ENCODE measurements around the gene SMAD3.

Gene SMAD3

DNA sequence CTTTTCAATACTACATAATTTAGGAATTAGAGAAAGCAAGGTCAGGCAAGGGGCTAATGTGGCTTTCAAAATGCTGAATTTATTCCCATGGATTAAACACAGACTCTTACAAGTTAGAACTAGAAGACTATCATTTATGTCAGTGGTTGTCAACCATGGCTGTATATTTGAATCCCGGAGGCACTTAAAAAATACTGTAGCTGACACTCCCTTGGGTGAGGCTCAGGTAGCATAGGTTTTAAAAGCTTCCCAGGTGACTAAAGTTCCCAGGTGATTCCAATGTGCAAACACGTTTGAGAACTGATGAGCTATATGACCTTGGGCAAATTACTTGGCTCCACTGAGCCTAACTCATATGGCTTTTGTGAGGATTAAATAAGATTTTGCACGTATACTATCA, 159.5 kb downstream of the SMAD3 start:
- peaks cover 1% of the 10 kb centered on the region for H3K36me3 ChIP-seq (ENCODE audit: control insufficient read depth, insufficient read depth, low read length)
- no peak overlapping the region for H3K4me3 ChIP-seq (replicated peaks; ENCODE audit: low read depth, low read length)
- no peaks in the 10 kb centered on the region for H3K27me3 ChIP-seq (replicated peaks; ENCODE audit: control insufficient read depth, insufficient read depth, low read length)
- TF ChIP-seq, protein P1, sequence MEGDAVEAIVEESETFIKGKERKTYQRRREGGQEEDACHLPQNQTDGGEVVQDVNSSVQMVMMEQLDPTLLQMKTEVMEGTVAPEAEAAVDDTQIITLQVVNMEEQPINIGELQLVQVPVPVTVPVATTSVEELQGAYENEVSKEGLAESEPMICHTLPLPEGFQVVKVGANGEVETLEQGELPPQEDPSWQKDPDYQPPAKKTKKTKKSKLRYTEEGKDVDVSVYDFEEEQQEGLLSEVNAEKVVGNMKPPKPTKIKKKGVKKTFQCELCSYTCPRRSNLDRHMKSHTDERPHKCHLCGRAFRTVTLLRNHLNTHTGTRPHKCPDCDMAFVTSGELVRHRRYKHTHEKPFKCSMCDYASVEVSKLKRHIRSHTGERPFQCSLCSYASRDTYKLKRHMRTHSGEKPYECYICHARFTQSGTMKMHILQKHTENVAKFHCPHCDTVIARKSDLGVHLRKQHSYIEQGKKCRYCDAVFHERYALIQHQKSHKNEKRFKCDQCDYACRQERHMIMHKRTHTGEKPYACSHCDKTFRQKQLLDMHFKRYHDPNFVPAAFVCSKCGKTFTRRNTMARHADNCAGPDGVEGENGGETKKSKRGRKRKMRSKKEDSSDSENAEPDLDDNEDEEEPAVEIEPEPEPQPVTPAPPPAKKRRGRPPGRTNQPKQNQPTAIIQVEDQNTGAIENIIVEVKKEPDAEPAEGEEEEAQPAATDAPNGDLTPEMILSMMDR (IDR thresholded peaks at IDR 0.05; ENCODE audit: insufficient read depth, low read length, poor library complexity, severe bottlenecking): no peak
- DNase-seq (ENCODE audit: extremely low read depth, insufficient read length): no peak

DNA sequence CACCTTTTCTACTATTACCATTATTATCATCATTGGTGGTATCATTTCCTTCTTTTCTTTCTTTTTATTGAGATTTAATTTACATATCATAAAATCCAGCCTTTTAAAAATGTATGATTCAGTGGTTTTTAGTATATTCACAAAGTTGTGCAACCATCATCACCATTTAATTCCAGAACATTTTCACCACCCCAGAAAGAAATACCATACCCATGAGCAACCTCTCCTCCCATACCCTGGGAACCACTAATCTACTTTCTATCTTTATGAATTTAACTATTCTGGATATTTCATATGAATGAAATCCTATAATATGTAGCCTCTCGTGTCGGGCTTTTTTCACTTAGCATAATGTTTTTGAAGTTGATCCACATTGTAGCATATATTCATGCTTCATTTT, 159.9 kb downstream of the SMAD3 start:
- H3K27me3 ChIP-seq (replicated peaks; ENCODE audit: control insufficient read depth, insufficient read depth, low read length): no peaks in the 10 kb centered on the region
- no peak overlapping the region for H3K4me3 ChIP-seq (replicated peaks; ENCODE audit: low read depth, low read length)
- DNase-seq (ENCODE audit: extremely low read depth, insufficient read length): no peak
- H3K36me3 ChIP-seq (ENCODE audit: control insufficient read depth, insufficient read depth, low read length): peaks cover under 1% of the 10 kb centered on the region
- TF ChIP-seq, protein P1 (IDR thresholded peaks at IDR 0.05; ENCODE audit: insufficient read depth, low read length, poor library complexity, severe bottlenecking): no peak

DNA sequence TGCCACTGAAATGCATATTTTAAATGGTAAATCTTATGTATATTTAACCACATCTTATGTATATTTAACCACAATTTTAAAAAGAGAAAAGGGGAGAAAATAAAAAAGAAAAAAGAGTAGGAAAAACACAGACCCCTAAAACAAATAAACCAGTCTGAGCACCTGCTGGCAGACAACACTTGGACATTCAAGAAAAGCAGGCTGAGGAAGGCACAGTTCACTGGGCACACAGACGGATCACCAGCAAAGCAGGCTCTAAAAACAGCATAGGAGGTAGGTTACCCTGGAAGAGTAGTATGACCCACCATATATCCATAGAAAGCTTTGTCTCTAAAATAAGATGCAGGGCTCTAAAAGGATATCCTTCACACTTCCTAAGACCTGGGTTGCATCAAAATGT, 162.0 kb downstream of the SMAD3 start:
- Histone ChIP-seq H3K4me3 (replicated peaks; ENCODE audit: low read depth, low read length) (no peak overlapping the region), H3K36me3 (ENCODE audit: control insufficient read depth, insufficient read depth, low read length) (peaks cover 4% of the 10 kb centered on the region), H3K27me3 (replicated peaks; ENCODE audit: control insufficient read depth, insufficient read depth, low read length) (no peaks in the 10 kb centered on the region)
- TF ChIP-seq, protein P1 (IDR thresholded peaks at IDR 0.05; ENCODE audit: insufficient read depth, low read length, poor library complexity, severe bottlenecking): no peak
- DNase-seq (ENCODE audit: extremely low read depth, insufficient read length): no peak

DNA sequence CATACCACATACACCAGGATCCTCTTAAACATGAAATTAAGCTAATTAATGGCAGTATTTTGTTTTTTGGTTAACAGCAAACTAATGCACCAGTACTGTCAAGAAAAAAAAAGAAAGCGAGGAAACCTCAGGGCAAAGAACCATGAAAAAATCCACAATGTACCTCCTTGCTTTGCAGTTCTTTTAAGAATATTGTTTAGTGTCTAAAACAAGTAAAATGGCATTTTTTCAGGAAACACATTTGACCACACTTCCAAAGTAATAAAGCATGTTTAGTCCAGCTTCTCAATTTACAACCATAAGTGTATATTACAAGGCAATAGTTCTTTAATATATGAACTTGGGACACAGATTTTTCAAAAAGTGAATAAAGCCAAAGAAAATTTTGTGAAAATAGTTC, 162.4 kb downstream of the SMAD3 start:
- peaks cover 4% of the 10 kb centered on the region for H3K36me3 ChIP-seq (ENCODE audit: control insufficient read depth, insufficient read depth, low read length)
- TF ChIP-seq, protein P1 (IDR thresholded peaks at IDR 0.05; ENCODE audit: insufficient read depth, low read length, poor library complexity, severe bottlenecking): no peak
- H3K4me3 ChIP-seq (replicated peaks; ENCODE audit: low read depth, low read length): no peak overlapping the region
- DNase-seq (ENCODE audit: extremely low read depth, insufficient read length): no peak
- H3K27me3 ChIP-seq (replicated peaks; ENCODE audit: control insufficient read depth, insufficient read depth, low read length): no peaks in the 10 kb centered on the region

DNA sequence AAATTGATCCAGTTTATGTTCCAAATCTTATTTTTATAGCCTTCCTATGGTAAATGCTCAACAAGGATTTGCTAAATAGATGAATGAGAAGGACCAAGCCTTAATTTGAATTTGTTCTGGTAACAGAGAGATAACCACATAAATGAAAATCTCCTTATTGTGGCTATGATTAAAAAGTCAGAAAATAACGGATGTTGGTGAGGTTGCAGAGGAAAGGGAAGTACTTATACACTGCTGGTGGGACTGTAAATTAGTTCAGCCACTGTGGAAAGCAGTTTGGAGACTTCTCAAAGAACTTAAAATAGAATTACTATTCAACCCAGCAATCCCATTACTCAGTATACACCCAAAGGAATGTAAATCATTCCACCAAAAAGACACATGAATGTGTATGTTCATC, 162.9 kb downstream of the SMAD3 start:
- Histone ChIP-seq H3K27me3 (replicated peaks; ENCODE audit: control insufficient read depth, insufficient read depth, low read length) (no peaks in the 10 kb centered on the region), H3K4me3 (replicated peaks; ENCODE audit: low read depth, low read length) (no peak overlapping the region), H3K36me3 (ENCODE audit: control insufficient read depth, insufficient read depth, low read length) (peaks cover 4% of the 10 kb centered on the region)
- DNase-seq (ENCODE audit: extremely low read depth, insufficient read length): no peak
- TF ChIP-seq, protein P1 (IDR thresholded peaks at IDR 0.05; ENCODE audit: insufficient read depth, low read length, poor library complexity, severe bottlenecking): no peak

DNA sequence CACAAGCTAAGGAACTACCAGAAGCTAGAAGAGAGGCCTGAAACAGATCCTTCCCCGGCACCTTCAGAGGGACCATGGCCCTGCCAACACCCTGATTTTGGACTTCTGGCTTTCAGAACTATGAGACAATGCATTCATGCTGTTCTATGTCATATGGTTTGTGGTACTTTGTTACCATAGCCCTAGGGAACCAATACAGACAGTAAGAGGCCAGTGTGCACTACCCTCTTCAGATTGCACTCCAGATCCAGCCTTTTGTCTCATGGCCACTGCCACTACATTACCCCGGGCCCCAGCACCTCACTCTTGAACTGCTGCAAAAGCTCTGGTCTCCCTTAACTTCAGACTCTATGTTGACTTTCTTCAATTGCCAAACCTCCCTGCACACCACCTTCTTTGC, 165.1 kb downstream of the SMAD3 start:
- Histone ChIP-seq H3K36me3 (ENCODE audit: control insufficient read depth, insufficient read depth, low read length) (peaks cover 7% of the 10 kb centered on the region), H3K4me3 (replicated peaks; ENCODE audit: low read depth, low read length) (no peak overlapping the region), H3K27me3 (replicated peaks; ENCODE audit: control insufficient read depth, insufficient read depth, low read length) (no peaks in the 10 kb centered on the region)
- TF ChIP-seq, protein P1 (IDR thresholded peaks at IDR 0.05; ENCODE audit: insufficient read depth, low read length, poor library complexity, severe bottlenecking): no peak
- no peak for DNase-seq (ENCODE audit: extremely low read depth, insufficient read length)

Data from GM06990 (cell line).